GM19023 (cell line): ENCODE measurements around the gene NOL9.

Experiments
- ATAC-seq: cut with Tn5 transposase; IDR thresholded peaks from one replicate; pipeline ENCODE4 v1.9.1; 2021; ENCODE audit warnings: mild to moderate bottlenecking, moderate library complexity; ENCODE audit not compliant: unreplicated experiment

NOL9 gene

DNA sequence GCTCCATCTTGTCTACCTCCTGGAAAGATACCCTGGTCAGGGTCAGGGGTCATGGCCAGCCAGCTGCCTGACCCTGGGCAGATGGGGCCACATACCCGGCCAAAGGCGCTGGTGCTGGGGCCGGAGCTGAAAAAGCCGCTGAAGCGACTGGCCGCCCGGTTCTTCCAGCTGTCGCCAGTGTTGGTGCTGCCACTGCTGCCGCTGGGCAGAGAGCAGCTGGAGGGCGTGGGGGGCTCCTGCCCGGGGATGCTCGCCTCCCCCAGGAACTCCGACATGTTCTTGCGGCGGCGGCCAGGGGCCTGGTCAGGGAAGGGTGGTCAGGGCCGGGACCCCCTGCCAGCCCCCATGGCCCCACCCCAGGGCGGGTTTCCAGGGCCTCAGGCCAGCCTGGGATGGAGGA, 81.2 kb downstream of the NOL9 start:
- ATAC-seq: no peak

DNA sequence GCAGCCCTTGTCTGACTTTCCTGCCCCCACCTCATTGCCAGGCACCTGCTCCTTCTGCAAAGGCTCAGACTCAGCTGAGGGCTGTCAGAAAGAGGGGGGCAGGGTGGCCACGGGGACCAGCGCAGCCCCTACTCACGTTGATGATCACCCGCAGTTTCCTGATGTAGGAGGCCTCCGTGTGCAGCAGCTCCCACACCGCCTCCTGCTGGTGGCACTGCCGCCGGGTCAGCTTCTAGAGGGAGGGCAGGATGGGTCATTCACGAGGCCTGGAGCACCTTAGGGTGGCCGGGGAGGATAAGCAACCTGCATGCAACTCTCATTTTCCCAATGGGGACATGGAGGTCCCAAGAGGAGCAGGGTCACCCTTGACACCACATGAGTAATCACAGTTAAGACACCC, 81.9 kb downstream of the NOL9 start:
- ATAC-seq: no peak

DNA sequence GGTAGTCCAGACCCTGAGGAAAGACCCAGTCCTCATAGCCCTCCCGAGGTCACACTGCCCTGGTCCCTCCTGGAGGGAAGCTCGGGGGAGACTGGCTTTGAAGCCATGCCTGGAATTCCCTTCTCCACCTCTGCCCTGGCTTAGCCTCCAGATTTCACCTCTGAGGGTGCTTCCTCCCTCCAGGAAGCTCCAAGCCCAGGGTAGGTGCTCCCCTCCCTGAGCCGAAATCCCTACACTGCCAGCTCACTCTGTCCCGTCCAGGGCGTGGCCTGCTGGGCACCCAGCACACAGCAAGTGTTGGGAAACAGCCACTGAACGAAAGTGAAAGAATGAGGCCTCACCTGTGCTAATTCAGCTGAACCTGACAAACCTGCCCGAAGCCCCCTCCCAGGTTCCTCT, 82.3 kb downstream of the NOL9 start:
- no peak for ATAC-seq
